GM21619 (cell line): ENCODE results near the gene ARID4B.
"Not testable (repeated sequence)": the region's sequence is repeated elsewhere in the genome, so short reads cannot be mapped to it uniquely, and the experiment has no call there.

Experiments
- ATAC-seq: cut with Tn5 transposase; IDR thresholded peaks from one replicate; pipeline ENCODE4 v1.9.1; 2021; ENCODE audit not compliant: unreplicated experiment

Gene ARID4B

GRCh38 chr1:235227414-235227813, 100.6 kb downstream of the ARID4B start:
- no peak for ATAC-seq

DNA sequence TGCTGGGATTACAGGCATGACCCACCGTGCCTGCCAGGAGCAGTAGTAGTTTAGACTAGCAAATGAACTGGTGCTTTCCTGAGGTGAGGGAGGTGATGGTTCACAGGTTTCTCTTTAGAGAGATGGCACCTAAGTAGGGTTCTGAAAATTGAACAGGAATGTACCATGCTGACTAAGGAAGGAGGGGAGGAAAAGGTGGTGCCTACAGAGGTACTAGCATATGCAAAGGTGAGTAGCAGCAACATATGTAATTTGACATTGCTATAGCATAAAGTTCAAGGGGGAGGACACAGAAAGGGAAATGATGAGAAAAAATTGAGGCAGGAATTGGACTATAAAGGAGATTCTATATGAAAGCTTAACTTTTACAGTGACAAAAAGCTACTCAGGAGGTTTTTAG, 101.0 kb downstream of the ARID4B start:
- no peak for ATAC-seq

GRCh38 chr1:235225299-235225698, 102.7 kb downstream of the ARID4B start:
- ATAC-seq: no peak

DNA sequence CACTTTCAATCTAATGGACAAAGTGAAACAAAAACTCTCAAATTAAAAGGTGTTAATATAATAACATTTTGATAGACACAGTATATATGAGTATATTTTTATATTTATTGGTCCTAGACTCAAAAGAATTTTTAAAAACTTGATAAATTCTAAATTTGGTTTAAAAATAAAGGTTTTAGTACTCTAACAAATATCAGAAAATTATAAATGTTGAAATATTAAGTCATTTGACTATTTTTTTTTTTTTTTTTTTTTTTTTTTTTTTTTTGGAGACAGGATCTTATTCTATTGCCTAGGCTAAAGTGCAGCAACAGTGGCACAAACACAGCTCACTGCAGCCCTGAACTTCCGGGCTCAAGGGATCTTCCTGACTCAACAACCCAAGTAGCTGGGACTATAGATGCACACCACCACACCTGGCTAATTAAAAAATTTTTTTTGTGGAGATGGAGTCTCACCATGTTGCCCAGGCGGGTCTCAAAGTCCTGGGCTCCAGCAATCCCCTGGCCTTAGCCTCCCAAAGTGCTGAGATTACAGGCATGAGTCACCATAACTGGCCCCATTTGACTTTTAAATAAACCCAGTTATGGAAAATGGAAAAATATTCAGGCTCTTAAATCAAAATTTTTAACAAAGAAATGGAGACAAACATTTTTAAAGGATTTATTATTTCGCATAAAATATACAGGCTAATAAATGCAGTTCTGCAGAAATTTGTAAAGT, 106.2 kb downstream of the ARID4B start:
- no peak for ATAC-seq

GRCh38 chr1:235215453-235215852, 112.5 kb downstream of the ARID4B start:
- no peak for ATAC-seq

- ATAC-seq: not testable (repeated sequence)
These were observed 113.0 kb downstream of the ARID4B start for GRCh38 chr1:235214962-235215361.

GRCh38 chr1:235213752-235214151, 114.2 kb downstream of the ARID4B start:
- ATAC-seq: no peak

DNA sequence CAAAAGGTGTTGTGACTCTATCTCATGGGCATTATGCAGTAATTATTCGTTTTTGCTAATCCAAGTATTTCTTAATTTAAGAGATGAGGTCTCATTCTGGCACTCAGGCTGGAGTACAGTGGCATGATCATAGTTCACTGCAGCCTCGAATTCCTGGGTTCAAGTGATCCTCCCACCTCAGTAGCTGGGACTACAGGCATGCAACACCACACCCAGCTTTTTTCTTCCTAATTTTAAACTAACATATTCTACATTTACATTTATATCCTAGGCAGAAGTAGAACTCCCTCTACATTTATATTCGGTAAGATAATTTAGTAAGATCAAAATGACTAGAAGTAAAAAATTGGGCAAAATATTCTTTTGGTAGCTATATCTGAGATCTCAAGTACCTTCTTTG, 116.5 kb downstream of the ARID4B start:
- ATAC-seq: no peak

- ATAC-seq: no peak
These were observed 120.8 kb downstream of the ARID4B start for GRCh38 chr1:235207209-235207565.

DNA sequence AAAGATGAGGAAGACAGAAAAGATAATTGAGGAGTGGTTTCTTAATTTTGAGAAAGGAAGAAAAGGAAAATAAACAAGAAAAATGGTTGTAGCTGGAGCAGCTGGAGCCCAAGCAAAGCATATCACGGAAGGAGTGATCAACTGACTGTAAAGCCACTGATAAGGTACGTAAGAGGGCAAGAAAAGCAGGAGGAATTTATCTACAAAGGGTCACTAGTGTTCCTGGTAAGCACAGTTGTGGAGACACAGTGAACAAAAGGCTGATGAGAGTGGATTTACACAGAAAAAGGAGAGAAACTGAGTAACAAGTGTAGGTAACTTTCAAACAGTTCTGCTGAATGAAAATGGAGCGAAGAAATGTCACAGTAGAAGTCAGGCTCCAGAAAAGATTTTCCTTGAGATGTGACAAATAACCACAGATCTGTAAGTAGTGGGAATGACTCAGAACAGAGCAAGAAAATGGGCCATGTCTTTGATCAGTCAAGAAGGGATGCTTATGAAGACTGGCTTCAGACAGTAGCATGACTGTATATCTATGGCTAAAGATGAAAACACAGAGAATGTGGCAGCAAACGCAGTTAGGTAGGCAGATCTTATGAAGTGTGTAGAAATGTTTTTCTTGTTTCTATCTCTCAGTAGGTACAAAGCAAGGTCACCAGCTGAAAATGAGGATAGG, 121.3 kb downstream of the ARID4B start:
- no peak for ATAC-seq

DNA sequence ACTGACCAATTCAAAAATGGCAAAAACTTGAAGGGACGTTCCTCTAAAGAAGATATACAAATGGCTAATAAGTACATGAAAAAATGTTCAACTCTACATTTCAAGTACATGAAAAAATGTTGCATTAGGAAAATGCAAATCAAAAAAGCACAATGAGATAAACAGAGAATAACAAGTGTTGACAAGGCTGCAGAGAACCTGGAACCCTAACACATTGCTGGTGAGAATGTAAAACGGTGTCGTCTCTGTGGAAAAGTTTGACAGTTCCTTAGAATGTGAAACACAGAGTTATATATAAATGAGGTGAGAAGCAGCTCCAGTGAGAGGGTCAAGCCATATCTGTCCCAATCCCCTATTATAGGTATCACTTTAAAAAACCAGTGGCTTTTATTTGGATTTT, 122.3 kb downstream of the ARID4B start:
- ATAC-seq: no peak

- no peak for ATAC-seq
These were observed 124.6 kb downstream of the ARID4B start for GRCh38 chr1:235203428-235203827.

- not testable (repeated sequence) for ATAC-seq
These were observed 125.5 kb downstream of the ARID4B start for GRCh38 chr1:235202447-235202846.

GRCh38 chr1:235199441-235199840, 128.5 kb downstream of the ARID4B start:
- no peak for ATAC-seq

GRCh38 chr1:235190431-235190830, 137.5 kb downstream of the ARID4B start:
- no peak for ATAC-seq

DNA sequence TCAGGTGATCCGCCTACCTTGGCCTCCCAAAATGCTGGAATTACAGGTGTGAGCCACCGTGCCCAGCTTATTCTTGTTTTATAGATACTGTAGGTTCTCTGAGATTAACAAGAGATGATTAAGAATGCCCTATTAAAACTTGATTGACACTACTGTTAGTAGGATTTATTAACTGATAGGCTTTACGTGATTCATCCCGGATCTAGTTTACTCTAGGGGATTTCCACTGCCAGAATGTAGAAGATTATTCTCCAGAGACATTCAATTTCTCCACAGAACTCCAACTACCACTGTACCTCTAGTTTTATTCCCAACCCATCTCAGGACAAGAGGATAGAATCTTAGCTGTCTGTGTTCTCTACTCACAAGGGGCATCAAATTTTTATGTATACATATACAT, 140.7 kb downstream of the ARID4B start:
- no peak for ATAC-seq

- no peak for ATAC-seq
These were observed 146.3 kb downstream of the ARID4B start for GRCh38 chr1:235181561-235182245.

DNA sequence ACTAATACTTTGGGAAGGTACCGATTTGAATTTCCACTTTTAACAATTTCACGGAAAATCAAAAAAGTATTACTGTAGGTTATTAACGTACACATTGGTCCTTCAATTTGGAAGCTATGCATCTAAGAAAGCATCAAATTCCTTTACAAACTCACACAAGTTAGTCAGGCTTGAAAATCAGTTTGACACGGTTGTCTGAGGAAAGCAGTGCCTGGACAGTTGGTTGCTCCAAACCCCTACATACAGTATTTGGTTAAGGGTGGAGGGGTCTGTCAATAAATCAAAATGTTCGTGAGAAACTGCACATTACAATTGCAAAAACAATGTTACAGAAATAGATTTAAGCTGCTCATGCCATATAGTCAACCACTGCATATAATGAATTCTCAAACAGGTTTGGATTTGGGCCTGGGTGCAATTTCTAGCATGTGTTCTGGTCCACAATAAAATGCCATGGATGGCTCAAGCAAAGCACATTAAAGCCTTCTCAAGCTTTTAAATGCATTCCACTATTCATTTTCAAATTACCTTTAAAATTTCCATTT, 147.0 kb downstream of the ARID4B start:
- no peak for ATAC-seq

DNA sequence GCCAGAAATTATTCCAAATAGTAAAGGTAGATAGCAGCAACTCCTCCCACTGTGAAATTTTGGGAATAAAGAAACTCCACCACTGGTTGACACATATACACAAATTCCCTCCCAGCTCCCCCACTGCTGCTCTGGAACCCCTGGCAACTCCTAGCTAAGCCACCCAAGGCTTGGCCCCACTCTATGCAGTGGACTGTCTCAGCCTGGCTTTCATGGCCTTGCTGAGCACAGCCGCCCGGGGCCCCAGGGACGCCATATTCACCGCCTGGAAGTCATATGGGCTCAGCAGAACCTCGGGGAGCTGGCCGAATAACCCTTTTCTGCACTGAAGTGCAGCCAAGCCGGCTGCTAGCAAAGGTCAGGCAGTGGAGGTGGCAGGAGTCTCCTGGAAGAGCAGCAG, 151.5 kb downstream of the ARID4B start:
- no peak for ATAC-seq

DNA sequence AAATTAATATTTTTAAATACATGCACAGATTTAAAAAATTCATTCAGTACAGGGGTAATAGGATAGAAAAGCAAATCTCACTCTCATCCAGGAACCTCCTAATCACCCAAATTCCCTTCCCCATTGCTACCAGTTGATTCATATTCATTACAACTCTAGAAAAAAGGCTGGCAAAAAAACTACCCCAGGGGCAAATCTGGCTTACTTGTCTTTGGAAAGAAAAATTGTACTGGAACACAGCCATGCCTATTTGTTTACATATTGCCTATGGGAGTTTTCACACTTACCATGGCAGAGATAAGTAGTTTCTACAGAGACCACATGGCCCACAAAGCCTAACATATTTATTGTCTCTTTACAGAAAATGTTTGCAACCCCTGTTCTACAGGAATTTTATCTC, 158.0 kb downstream of the ARID4B start:
- ATAC-seq: no peak

GRCh38 chr1:235168375-235168774, 159.6 kb downstream of the ARID4B start:
- no peak for ATAC-seq
